Nephron (organoid): ENCODE data around the gene TMEM209.
A peak's percentile ranks its signal among the peaks of the same experiment; 100 is the strongest.

Experiments used
- H3K27ac Mint-ChIP-seq, 3 experiments: 2 replicates each; pipeline ENCODE4 v1.8.0; 2020; ENCODE audit warnings: mixed read lengths in 3 of 3, mild to moderate bottlenecking in 2 of 3, moderate library complexity in 1 of 3
- H3K27me3 Mint-ChIP-seq: 2 replicates; pipeline ENCODE4 v1.8.0; 2021; ENCODE audit warnings: low read depth, mild to moderate bottlenecking, moderate library complexity, mixed read lengths
- H3K36me3 Mint-ChIP-seq: 2 replicates; pipeline ENCODE4 v1.8.0; 2020; ENCODE audit warnings: low read depth, mixed read lengths
- H3K4me1 Mint-ChIP-seq: 2 replicates; pipeline ENCODE4 v1.8.0; 2020; ENCODE audit warnings: mixed read lengths
- H3K4me3 Mint-ChIP-seq, 3 experiments: 2 replicates each; pipeline ENCODE4 v1.8.0; 2020; ENCODE audit warnings: mild to moderate bottlenecking in 3 of 3, mixed read lengths in 3 of 3, moderate library complexity in 2 of 3
- H3K9me3 Mint-ChIP-seq: 2 replicates; pipeline ENCODE4 v1.8.0; 2020; ENCODE audit warnings: mixed read lengths
- CTCF ChIP-seq, 3 experiments: fragments of 200-600 bp; sonication (generic); IDR thresholded peaks; one replicate each; pipeline ENCODE4 v1.5.0; 2021; ENCODE audit warnings: antibody characterized with exemption in 3 of 3; ENCODE audit not compliant: unreplicated experiment in 3 of 3

The TMEM209 gene

GRCh38 chr7:130219871-130220270 is 14.7 kb upstream of the TMEM209 start:
- H3K4me1 Mint-ChIP-seq, result peaks cover 11% of the 10 kb centered on the region
- no peak overlapping the region for H3K4me3 Mint-ChIP-seq
- no peak overlapping the region for H3K27ac Mint-ChIP-seq
- no peaks in the 10 kb centered on the region for H3K36me3 Mint-ChIP-seq
- H3K9me3 Mint-ChIP-seq, result peaks cover 6% of the 10 kb centered on the region
- TF ChIP-seq CTCF (IDR thresholded peaks at IDR 0.05; ENCODE audit: unreplicated experiment in 3 of 3), result no peak
- no peaks in the 10 kb centered on the region for H3K27me3 Mint-ChIP-seq

GRCh38 chr7:130218806-130219620 is 13.8 kb upstream of the TMEM209 start:
- peaks cover 4% of the 10 kb centered on the region for H3K9me3 Mint-ChIP-seq
- no peak for TF ChIP-seq CTCF (IDR thresholded peaks at IDR 0.05; ENCODE audit: unreplicated experiment in 3 of 3)
- peak overlapping the region in 1 of 3 experiments; percentile 27 for H3K27ac Mint-ChIP-seq
- no peaks in the 10 kb centered on the region for H3K27me3 Mint-ChIP-seq
- H3K4me1 Mint-ChIP-seq, result peaks cover 11% of the 10 kb centered on the region
- H3K4me3 Mint-ChIP-seq, result no peak overlapping the region
- no peaks in the 10 kb centered on the region for H3K36me3 Mint-ChIP-seq

GRCh38 chr7:130216750-130217149 is 11.5 kb upstream of the TMEM209 start:
- Mint-ChIP-seq H3K27me3 (no peaks in the 10 kb centered on the region), H3K9me3 (no peaks in the 10 kb centered on the region), H3K27ac (no peak overlapping the region), H3K36me3 (no peaks in the 10 kb centered on the region), H3K4me1 (peaks cover 11% of the 10 kb centered on the region), H3K4me3 (no peak overlapping the region)
- TF ChIP-seq CTCF (IDR thresholded peaks at IDR 0.05; ENCODE audit: unreplicated experiment in 3 of 3), result no peak

GRCh38 chr7:130216025-130216424 is 10.8 kb upstream of the TMEM209 start:
- no peaks in the 10 kb centered on the region for H3K27me3 Mint-ChIP-seq
- no peak overlapping the region for H3K27ac Mint-ChIP-seq
- H3K9me3 Mint-ChIP-seq, result no peaks in the 10 kb centered on the region
- TF ChIP-seq CTCF (IDR thresholded peaks at IDR 0.05; ENCODE audit: unreplicated experiment in 3 of 3), result no peak
- H3K4me3 Mint-ChIP-seq, result no peak overlapping the region
- no peaks in the 10 kb centered on the region for H3K36me3 Mint-ChIP-seq
- H3K4me1 Mint-ChIP-seq, result peaks cover 8% of the 10 kb centered on the region

GRCh38 chr7:130213828-130214227 is 8.6 kb upstream of the TMEM209 start:
- Mint-ChIP-seq H3K4me1 (peaks cover 4% of the 10 kb centered on the region), H3K27me3 (no peaks in the 10 kb centered on the region), H3K4me3 (no peak overlapping the region), H3K9me3 (no peaks in the 10 kb centered on the region), H3K36me3 (no peaks in the 10 kb centered on the region), H3K27ac (no peak overlapping the region)
- no peak for TF ChIP-seq CTCF (IDR thresholded peaks at IDR 0.05; ENCODE audit: unreplicated experiment in 3 of 3)
